HG03469 (cell line): ENCODE data around the gene MIPEP.
A peak's percentile ranks its signal among the peaks of the same experiment; 100 is the strongest.

Source experiments
- ATAC-seq: cut with Tn5 transposase; IDR thresholded peaks from one replicate; pipeline ENCODE4 v1.9.1; 2021; ENCODE audit warnings: mild to moderate bottlenecking, moderate library complexity, moderate number of reproducible peaks; ENCODE audit not compliant: unreplicated experiment

MIPEP gene

DNA sequence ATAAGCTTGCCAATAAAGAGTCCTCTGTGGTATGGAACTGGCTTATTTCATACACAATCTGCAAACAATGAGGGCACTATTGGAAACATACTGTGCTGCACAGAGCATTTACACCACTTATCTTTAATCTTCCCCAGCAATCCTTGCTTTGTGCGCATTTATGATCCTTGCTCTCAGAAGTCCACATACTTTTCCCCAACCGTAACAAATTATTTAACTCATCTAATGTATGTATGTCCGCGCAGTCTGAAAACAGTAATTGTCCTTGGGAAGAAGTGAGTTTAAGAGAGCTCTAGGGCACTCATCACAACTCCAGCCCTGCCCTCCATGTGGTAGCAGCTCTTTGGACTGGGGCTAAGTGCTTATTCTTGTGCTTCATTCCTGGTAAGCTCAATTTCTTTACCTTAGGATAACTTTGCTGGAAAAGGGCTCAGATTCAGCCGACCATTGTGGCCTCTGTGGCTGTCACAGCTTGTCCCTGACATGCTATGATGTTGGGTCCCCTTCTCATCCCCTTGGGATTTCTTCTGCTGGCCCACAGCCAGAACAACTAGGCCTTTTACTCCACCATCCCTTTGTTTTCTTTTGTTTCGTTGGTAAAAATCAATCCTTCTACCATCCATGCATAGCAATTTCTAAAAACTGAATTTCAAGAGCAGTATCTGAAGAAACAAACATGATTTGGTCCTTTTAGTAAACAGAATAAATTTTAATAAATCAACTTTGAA, 166.3 kb downstream of the MIPEP start:
- ATAC-seq = no peak

DNA sequence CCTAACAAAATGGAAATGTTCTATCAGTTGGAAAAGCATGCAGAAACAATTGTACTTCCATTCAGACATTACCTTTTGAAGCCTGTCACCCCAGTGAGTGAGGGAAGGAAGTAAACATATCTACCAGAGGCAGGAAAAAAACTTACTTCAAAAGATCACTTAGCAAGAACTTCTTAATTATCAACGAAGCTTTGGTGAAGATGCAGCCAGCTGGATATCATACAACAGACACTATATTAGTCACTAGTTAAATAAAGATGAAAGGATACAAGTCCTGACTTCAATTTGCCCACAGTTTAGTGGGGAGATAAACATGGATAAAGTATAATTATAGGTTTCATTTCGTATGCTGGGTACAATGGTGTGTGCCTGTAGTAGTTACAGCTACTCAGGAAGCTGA, 170.2 kb downstream of the MIPEP start:
- ATAC-seq = no peak

DNA sequence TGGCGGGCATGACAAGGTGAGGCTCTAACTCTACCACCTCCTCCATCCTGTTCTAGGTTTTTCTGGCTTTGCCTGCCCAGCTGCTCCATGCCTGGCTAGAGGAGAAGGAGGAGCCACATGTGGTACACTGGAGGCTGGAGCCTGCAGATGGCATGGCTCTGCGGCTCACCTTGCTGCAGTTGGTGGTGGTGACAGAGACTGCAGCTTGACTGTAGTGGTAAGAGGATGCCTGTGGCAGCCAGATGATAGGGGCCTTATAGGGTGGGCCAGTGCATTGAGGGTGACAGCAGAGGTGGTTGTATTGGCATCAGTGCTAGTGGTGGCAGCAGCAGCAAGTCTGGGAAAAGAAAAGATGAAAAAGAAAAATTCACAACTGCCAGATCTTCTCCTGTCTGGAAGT, 172.8 kb downstream of the MIPEP start:
- no peak for ATAC-seq

DNA sequence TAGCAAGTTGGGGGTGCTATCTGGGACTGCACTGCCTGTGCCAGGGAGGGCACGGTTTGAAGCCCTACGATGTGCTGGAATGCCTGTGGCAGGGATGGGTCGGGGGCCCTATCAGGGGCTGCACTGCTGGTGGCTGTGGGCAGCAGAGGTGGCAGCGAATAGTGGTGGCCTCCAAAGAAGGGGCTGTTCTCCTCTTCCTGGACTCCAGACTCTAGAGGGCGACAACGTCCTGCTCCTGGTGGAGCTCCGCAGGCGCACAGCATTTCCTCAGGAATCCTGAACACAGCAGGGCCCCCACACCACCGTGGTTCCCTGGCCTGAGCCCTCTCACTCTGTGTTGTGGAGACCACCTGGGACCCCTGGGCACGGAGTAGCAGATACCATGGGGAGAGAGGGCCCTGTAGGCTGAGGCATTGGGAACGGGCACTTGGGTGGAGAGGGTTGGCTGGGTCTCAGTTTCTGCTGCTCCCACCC, 173.4 kb downstream of the MIPEP start:
- no peak for ATAC-seq

DNA sequence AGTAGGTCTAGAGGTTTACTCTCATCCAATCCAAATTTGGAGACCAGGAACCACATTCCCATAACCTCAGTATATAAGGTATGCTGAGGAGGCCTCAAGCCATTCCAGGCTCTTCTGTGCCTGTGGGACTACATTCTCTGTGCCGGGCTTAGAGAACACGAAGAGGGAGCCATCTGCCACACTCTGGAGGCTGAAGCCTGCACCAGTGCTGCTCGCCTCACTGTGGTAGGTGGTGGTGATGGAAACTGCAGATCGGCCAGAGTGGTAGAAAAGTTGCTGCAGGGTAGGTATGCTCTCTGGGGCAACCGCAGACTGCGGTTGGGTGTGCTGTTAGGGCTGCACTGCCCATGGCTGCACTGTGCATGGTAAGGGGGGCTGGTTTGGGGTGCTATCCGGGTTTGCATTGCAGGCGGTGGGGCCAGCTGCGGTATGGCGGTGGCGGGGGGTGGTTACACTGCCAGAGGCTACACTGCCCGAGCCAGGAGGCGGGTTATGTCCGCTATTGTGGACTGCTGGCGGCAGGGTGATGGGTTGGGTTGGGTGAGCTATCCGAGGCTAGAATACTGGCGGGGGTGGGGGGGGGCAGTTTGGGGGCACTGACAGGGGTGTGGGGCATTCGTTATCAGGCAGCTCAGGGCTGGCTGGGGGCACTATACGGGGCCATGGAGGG, 174.0 kb downstream of the MIPEP start:
- no peak for ATAC-seq

DNA sequence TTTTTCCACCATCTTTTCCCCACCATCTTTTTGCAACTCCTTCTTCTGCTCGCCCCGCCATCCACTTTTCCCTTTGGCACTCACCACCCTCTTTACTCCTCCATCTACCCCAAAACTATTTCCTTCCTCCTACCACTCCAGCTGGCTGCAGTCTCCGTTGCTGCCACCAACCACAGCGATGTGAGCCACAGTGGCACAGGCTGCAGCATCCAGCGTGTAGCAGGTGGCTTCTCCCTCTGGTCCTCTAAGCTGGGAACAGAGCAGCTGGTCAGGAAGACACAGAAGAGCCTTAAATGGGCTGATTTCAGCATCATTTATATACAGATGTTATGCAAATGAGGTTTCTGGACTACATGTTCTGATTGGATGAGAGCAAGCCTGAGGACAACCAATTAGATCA, 174.5 kb downstream of the MIPEP start:
- no peak for ATAC-seq

DNA sequence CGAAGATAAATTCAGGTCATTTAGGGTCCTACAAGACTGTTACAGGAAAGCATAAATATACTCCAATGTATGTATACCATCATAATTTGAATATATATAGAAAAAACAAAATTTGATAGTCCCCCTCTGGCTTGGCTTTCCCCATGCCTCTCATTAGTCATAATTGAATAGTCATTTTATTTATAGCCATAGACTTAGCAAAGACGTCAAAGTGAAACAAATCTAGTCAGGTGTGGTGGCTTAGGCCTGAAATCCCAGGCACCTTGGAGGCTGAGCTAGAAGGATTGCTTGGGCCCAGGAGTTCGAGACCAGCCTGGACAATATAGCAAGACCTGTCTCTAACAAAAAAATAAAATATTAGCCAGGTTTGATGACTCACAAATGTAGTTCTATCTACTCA, 177.8 kb downstream of the MIPEP start:
- ATAC-seq = no peak

DNA sequence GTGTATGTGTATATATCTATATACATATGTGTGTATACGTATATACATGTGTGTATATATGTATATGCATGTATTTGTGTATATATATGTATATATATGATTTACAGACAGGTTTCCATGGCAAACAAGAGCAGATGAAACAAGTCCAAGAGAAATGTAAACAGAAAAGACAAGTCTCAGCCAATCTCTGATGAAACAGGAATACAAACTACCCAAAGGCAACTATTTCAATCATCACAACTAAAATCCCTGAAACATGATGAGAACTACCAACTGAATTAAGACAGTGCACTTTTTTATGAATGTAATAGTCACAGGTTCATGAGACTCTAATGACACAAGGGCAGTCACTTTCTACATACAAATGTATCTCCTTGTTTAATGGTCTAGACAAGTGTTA, 178.8 kb downstream of the MIPEP start:
- no peak for ATAC-seq

DNA sequence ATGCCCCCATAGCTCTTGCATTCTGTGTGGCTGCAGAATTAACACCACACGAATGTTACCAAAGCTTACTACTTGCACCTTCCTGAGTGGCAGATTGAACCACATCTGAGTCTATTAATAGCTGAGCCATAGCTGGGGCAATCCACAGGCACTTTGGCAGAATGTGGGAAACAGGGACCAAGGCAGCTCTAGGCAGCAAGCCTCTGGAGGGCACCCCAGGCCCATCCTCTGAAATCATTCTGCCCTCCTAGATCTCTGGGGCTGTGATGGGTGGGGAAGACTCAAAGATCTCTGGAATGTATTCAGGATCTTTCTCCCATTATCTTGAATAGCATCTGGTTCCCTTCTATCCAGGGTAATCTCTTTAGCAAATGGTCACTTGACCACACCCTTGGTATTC, 179.7 kb downstream of the MIPEP start:
- no peak for ATAC-seq

DNA sequence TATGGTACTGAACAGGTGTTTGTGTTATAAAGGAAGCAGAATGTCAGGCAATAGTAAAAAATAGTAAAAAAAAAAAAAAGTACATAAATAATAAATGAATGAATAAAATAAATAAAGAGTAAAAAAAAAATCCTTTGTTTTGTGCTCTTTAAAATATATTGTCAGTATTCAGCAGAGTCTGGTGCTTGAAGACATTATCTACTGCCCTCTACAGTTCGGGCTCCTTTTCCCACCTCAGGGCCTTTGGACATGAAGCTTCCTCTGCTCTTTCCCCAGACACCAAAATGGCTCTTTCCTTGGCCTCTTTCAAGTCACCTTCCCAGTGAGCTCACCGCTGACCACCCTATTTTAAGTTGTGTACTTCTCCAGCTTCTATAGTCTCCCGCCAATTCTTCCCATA, 181.5 kb downstream of the MIPEP start:
- ATAC-seq = no peak

DNA sequence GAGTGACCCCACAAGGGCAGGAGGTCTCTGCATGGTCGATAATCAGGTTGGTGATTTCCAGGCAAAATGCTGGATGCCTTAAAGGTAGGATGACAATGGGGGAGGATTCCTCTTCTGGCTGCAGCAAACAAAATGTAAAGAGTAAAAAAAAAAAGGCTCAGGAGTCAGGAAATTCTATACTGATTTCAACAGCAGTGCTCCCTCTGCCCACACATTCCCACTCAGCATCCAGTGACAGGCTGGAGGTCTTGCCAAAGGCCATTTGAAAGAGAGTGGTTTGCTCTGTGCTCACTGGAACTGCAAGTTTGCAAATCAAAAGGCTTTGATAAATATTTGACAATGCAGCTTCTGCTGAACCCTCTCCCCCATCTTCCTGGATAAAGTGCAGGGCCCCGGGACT, 183.6 kb downstream of the MIPEP start:
- no peak for ATAC-seq

DNA sequence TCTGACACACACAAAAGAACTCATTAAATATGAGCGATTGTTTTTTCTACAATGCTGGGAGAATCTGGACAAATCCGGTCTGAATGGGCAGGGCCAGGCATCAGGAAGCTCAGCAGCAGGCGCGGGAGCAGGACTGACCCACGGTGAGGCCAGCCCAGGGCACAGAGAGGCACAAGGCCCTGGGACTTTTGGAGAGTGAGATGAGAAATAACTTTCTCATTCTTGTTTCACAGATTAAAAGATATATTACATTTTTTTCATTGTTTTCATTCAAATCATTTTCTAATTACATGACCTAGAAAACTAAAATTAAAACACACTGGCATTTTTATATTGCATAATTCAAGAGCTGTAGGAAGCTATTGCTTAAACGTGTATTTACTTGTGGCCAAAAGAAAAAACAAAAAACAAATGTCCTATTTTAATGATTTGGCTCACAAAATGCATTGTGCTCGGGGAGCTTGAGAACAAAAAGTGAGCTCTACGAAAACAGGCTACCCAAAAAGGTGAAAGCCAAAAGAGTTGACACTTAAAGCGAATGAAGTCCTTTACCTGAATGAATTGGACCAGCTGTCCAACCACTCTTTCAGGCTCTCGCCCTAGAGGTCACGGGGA, 185.8 kb downstream of the MIPEP start:
- no peak for ATAC-seq

DNA sequence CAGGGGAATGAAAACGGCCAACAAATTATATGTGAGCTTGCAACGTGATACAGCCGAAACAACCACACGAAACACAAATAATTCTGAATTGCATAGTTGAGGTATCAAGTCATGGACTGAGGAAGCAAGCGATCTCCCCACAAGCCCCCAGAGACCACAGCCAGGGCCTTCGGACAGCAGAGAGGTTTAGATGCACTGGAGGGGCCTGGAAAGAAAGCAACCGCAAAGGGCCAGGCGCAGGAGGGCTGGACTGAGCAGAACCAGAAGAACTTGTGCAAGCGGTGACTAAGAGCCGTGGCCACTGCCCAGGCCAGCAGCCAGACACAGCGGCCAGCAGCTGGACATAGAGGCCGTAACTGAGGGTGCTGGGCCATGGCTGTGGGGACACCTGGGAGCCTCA, 187.6 kb downstream of the MIPEP start:
- ATAC-seq = no peak

DNA sequence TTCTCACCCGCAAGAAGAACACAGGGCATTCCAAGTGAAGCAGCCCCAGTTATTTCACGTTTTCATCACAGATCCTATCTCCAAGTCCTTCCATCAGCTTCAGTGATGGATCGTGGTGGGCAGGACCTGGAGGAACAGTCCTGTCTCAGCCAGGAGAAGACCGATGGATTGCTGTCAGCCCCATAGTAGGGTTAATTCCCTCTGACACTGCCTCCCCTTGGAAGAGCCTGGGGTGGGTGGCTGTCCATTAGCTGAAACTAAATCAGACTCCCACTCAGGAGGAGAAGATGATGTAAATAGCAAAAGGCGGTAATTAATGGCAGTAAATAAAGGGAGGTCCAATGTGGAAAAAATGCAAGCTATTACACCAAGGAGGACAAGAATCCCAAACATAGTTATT, 188.0 kb downstream of the MIPEP start:
- ATAC-seq = no peak

DNA sequence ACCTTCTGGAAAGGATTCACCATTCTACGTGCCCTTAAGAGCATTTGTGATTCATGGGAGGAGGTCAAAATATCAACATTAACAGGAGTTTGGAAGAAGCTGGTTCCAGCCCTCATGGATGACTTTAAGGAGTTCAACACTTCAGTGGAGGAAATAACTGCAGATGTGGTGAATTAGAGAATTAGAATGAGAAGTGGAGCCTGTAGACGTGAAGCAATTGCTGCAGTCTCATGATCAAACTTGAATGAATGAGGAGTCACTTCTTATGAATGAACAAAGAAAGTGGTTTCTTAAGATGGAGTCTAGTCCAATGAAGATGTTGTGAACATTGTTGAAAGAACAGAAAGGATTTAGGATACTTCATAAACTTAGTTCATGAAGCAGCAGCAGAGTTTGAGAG, 189.9 kb downstream of the MIPEP start:
- no peak for ATAC-seq

DNA sequence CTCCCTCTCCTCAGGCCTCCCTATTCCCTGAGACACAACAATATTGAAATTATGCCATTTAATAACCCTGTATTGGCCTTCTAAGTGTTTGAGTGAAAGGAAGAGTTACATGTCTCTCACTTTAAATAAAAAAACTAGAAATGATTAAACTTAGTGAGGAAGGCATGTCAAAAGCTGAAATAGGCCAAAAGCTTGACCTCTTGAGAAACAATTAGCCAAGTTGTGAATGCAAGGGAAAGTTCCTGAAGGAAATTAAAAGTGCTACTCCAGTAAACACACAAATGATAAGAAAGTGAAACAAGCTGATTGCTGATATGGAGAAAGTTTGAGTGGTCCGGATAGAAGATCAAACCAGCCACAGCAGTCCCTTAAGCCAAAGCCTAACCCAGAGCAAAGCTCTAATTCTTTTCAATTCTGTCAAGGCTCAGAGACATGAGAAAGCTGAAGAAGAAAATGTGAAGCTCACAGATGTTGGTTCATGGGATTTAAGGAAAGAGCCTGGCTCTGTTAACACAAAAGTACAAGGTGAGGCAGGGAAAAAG, 191.4 kb downstream of the MIPEP start:
- no peak for ATAC-seq

DNA sequence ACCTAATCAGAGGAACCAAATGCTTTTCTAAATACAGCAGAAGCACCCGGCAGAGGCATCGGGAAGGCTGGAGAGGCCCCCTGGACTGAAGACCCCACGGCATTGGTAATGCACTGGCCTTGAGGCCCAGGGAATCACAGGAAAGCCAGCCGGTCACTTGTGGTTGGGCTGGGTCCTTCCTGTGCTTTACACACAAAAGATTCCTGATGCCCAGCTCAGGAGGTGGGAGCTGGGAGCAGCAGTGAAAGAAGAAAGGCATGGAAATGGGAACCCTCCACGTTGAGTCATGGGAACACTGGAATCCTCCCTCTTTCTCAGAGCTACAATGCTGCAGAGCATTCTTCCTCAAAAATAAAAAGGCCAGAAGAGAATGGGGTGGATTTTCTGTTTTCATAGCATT, 192.6 kb downstream of the MIPEP start:
- no peak for ATAC-seq

DNA sequence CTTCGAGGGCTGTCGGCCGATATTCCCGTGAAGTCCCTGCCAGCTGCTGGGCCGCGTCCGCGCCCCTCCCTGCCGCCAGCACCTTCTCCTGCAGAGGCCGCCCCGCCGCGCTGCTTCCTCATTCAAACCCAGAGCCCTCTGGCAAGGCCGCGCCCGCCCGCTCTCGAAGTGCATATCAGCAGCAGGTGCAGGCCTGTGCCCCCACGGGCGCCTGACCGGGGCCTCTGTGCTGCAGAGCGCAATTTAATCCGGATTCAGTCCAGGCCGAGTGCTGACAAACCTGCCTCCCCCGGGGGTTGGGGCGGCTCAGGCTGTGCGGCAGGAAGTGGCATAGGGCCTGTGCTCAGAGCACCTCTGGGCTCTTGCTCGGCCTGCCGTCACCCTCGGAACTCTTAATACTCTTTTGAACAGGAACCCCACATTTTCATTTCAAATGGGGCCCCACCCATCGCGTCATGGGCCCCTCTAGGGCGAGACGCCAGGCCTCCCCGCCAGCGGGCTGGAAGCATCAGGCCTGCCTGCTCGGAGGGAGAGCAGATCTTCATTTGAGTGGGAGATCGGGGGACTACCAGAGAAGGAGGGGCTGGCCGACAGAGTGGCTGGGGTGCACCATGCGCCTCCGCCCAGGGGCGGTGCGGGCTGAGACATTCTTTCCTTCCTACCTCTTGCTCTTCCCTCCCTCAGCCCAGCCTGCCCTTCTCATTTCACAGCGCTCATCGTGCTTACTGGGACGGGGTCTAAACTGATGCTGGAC, 193.3 kb downstream of the MIPEP start:
- ATAC-seq = peak; percentile 84

DNA sequence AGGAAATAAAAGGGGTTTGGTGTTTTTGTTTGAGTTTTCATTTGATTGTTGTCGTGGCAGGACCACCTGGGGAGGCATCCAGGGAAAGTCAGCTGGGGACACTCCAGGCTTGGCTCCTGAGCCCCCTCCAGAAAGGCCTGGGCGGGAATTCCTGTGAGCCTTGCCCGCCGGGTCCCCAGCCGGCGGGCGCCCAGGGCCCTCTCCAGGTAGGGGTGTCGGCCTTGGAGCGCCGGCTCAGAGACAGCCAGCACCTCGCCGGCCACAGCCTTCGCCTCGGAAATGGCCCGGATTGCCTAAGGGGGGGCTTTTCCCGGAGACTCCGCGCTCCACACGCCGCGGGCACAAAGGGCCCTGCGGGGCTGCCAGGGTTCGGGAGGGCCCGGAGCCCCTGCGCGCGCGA, 194.0 kb downstream of the MIPEP start:
- no peak for ATAC-seq

DNA sequence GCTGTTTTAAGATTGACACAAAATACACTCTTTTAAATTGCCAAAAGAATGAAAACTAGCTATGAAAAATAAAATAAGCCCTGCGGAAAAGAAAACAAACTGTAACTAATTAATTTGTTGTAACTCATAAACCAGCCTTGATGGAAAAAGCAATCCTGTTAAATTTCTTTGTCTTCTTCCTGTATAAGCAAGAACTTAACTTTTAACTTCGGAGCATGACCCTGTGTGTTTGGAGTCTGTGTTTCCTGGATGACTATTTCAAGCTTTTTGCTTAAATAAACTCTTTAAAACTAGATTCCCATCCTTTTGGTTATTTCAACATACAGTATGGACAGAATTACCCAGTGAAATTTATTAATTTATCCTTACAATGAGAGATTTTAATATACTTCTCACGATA, 196.4 kb downstream of the MIPEP start:
- no peak for ATAC-seq

DNA sequence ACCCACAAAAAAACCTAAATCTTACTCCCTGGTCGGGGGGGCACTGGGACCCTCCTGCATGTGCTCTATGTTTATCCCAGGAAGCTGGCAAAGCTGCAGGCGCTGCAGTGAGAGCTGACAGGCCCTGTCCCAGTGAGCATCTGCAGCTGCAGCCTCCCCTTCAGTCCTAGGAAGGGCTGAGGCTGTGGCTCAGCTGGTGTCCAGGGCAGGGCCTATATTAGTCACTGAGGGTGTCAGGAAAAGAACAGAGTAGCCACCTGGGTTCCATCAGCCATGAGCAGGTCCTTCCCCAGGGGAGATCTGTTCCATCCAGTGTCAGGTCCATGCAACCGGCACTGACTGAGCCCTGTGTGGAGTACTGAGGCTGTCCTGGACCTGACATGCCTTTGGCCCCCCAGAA, 198.5 kb downstream of the MIPEP start:
- no peak for ATAC-seq
